Cardiac fibroblast (primary cell): ENCODE results near the gene CACNG7.

Experiments used
- DNase-seq, 2 donors: peaks; one replicate each; pipeline versions ENCODE4 v3.0.0 to v3.0.0-alpha.2; 2010; ENCODE audit warnings: low read depth in 2 of 2
- H3K4me3 ChIP-seq, 2 donors: replicated peaks in 1 of 2; 1 replicate in 1 of 2; 2 replicates in 1 of 2; pipeline ENCODE4 v1.5.1; 2011; ENCODE audit warnings: low read depth in 2 of 2, low read length in 2 of 2, mild to moderate bottlenecking in 2 of 2, moderate library complexity in 1 of 2
- TF ChIP-seq, protein P1 (sequence below): IDR thresholded peaks from one replicate; pipeline ENCODE4 v1.5.1; 2011; ENCODE audit warnings: low read depth, mild to moderate bottlenecking, low read length, inconsistent platforms

CACNG7 gene

DNA sequence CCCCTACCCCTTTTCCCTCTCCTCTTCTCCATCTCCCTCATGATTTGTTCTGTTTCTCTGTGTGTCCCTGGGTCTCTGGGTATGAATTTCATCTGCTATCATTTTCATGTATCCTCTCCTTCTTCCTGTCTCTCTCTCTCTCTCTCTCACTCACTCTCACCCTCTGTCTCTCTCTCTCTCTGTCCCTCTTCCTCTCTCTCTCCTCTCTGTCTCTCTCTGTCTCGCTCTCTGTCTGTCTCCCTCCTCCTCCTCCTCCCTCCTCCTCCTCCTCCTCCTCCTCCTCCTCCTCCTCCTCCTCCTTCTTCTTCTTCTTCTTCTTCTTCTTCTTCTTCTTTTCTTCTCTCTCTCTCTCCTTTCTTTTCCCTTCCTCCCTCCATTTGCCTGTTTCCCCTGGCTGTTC, 3.3 kb upstream of the CACNG7 start:
- TF ChIP-seq, protein P1, sequence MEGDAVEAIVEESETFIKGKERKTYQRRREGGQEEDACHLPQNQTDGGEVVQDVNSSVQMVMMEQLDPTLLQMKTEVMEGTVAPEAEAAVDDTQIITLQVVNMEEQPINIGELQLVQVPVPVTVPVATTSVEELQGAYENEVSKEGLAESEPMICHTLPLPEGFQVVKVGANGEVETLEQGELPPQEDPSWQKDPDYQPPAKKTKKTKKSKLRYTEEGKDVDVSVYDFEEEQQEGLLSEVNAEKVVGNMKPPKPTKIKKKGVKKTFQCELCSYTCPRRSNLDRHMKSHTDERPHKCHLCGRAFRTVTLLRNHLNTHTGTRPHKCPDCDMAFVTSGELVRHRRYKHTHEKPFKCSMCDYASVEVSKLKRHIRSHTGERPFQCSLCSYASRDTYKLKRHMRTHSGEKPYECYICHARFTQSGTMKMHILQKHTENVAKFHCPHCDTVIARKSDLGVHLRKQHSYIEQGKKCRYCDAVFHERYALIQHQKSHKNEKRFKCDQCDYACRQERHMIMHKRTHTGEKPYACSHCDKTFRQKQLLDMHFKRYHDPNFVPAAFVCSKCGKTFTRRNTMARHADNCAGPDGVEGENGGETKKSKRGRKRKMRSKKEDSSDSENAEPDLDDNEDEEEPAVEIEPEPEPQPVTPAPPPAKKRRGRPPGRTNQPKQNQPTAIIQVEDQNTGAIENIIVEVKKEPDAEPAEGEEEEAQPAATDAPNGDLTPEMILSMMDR, result no peak
- H3K4me3 ChIP-seq, result no peak overlapping the region
- no peak for DNase-seq

DNA sequence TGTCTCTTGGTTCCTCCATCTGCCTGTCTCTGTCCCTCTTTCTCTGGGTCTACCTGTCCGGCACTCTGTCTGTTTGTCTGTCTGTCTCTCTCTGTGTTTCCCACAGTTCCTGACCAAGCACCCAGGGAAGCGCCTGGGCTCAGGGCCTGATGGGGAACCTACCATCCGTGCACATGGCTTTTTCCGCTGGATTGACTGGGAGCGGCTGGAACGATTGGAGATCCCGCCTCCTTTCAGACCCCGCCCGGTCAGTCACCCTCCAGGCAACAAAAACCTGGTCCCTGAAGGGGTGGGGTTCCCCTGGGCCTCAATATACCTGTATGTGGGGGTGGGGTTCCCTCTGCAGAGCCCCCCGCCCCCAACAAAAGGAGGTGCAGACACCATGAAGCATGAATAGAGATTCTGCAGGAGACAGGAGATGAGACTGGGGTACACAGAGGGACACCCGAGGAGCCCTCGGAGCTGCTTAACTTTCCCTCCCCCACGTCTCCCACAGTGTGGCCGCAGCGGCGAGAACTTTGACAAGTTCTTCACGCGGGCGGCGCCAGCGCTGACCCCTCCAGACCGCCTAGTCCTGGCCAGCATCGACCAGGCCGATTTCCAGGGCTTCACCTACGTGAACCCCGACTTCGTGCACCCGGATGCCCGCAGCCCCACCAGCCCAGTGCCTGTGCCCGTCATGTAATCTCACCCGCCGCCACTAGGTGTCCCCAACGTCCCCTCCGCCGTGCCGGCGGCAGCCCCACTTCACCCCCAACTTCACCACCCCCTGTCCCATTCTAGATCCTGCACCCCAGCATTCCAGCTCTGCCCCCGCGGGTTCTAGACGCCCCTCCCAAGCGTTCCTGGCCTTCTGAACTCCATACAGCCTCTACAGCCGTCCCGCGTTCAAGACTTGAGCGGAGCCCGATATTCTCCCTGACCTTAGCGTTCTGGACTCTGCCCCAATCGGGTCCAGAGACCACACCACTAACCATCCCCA, 2.6 kb upstream of the CACNG7 start:
- TF ChIP-seq, protein P1, result peak; percentile 90
- H3K4me3 ChIP-seq, result no peak overlapping the region
- DNase-seq, result peak; percentile 28 to 35

DNA sequence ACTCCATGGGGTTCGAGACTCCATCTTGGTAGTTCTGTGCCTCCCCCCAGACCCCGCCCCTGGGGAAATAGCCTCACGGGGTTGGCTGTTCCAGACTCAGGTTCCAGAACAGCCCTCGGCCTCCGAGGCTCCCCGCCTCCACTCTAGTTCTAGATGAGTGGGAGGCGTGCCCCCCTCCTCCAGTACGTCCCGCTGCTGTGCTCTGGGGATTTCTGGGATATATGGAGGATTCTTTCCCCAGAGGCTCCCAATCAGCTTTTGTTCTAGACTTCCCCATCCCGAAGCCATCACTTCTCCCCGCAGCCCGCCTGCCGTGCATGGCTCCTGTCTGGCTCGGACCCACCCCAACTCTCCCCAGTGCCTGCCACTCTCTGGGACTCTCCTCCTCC, 1.9 kb upstream of the CACNG7 start:
- no peak for DNase-seq
- H3K4me3 ChIP-seq, result no peak overlapping the region
- TF ChIP-seq, protein P1, result no peak

DNA sequence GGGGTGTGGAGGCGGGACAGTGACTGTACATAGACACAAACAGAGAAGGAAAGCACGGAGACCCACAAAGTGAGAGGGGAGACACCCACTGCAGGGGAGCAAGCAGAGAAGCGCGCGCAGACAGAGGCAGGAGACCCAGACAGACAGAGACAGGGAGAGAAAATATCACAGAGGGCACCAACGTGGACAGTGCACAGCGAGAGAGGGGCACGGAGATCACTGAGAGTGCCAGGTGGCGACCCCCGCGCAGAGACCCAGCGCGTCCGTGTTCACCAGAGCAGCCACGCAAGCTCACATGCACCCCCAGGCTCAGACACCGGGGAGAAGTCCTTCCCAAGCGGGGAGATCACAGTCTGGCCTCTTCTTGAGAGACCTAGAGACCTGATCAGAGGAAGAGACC, 1.4 kb upstream of the CACNG7 start:
- DNase-seq, result no peak
- TF ChIP-seq, protein P1, result no peak
- no peak overlapping the region for H3K4me3 ChIP-seq

DNA sequence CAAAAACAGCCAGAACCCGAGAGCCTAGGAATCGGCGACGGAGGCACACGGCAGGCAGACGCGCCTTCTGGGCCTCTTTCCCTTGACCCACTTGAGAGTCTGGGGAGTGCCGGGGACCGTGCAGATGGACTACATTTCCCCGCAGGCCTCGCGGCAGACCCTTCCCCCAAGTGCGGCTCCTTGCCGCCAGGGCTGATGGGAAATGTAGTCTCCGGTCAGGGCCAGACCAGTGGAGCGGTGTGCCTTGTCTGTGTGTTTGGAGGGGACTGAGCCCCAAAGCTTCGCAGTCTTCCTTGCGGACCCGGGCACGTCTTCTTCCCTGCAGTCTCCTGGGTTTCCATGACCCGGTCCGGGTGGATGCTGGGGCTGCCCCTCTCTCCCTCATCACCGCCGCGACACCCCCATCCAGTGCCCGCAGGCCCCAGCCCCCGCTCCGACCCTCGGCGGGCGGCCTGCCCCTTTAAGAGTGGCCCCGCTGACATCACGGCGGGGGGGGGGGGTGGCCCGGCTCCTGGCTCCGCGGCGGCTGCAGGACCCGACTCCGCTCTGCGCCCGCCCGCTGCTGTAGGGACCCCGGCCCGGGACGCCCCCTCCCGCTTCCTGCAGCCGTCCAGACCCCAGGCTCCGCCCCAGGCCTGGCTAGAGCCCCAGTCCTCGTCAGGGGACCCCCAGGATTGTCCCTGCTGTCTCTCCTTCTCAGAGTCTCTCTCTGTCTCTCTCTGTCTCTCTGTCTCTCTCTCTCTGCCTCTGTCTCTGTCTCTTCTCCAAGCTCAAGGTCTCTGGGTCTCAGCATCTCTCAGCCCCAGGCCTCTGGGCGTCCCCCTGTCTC, 758 bp upstream of the CACNG7 start:
- TF ChIP-seq, protein P1, result no peak
- H3K4me3 ChIP-seq, result peak overlapping the region; percentile 42 to 46
- peak; percentile 54 to 67 for DNase-seq

DNA sequence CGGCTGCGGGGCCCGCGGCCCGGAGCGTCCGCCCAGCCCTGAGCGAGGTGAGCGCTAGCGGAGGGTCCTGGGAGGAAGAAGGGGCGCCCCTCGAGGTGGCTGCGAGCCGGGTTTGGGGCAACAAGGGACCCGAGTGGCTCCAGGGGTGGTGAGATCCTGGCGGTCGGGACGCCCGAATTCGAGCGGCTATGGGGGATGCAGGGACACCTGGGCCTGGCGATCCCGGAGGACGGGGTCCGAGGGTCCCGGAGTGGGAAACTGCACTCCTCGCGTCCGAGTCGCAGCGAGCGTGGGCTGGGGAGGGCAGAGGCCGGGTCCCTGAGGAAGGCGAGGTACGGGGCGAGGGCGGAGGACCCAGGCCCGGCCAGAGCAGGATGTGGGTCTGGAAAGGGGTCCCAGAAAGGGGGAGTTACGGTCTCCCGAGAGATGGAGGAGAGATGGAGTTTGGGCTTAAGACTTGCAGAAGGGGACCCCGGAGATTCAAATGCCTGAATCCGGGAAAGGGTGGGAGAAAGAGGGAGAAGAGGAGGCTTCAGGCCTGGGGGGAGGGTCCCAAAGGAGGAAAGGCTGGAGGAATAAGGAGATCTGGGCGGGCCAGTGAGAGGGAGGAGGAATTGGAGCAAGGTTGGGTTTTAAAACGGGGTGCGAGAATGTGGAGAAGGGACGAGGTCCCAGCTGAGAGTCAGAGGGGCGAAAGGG, 542 bp downstream of the CACNG7 start:
- TF ChIP-seq, protein P1, result no peak
- H3K4me3 ChIP-seq, result peak overlapping the region; percentile 59 to 77
- no peak for DNase-seq
